A549 treated with AZD9567 at 1 μM for 4 hours (cell line): ENCODE measurements around the gene RPS13. TPM values are rescaled to one million over a fixed set of nuclear protein-coding genes. Genes with fewer than 3 reads are reported as not detected.

ENCODE experiments used
- total RNA-seq: library from RNA; stranded (reverse); fragments of 200-300 nt; extraction: Qiagen RNA extraction; gene quantifications from 5 replicates; pipeline ENCODE4 v1.2.3, GENCODE V29; 2022; ENCODE audit not compliant: insufficient read depth

RPS13 gene
- 1,564 to 1,839 TPM (median 1,603 TPM) in 5 replicates for total RNA-seq

DNA sequence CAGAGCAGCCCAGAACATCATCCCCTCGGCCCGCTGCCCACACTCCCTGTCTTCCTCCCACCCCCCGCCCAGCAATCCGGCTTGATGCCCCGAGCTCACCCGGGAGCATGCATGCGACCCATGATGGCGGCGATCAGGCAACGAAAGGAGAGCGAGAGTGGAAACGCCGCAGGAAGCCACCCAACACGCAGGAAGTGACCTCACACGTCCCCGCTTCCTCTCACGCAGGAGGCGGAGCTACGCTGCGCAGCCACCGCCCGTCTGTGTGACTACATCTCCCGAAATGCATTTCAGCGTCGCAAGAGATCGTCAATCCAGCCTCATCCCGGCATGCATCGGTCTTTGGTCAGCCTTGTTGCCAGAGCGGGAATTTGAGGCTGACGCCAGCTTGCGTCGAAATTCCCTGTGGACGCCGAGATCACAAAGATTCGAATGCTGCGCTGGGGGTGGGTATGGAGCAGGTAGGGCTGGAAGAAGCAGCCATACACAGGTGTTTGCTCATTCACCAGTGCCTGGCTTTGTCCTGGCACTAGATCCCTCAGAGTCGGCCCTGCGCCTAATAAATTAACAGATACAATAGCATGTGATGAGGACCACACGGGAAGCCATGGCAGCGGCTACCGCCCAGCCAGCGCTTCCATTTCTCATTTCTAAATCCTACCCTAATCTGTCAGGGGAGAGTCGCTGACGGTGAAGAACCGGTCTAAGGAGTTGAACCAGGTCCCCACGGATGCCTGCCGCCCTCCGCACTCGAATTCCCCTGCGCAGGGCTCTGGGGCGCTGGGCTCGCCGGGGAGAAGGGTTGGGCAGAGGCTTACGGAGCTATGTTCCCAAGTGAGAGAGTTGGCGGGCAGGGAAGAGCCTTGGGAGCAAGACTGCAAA is at the start of gene RPS13:
RPS13 (minus strand) TSS at position 148 of the 882 bp plus-strand sequence; CDS start at position 122, 26 bp downstream.

Other genes starting within 250 kb of the RPS13 start
- 34.4 to 42.5 TPM (median 41.0 TPM) in 5 replicates for gene PLEKHA7, start 63.3 kb downstream of the RPS13 start, total RNA-seq
- gene PIK3C2A, start 130.3 kb upstream of the RPS13 start, total RNA-seq, result 8.7 to 17.0 TPM (median 15.5 TPM) in 5 replicates
- gene NUCB2, start 199.1 kb upstream of the RPS13 start, total RNA-seq, result 27.7 to 35.6 TPM (median 32.0 TPM) in 5 replicates